B cell (primary cell): ENCODE measurements around the gene MICAL3.

Experiments
- CTCF ChIP-seq: fragments of 200-600 bp; IDR thresholded peaks from one replicate; pipeline ENCODE4 v1.8.0; 2022; ENCODE audit warnings: antibody characterized with exemption, mild to moderate bottlenecking
- EZH2 ChIP-seq: IDR thresholded peaks from 2 replicates; pipeline ENCODE4 v1.6.1; 2012; ENCODE audit warnings: borderline replicate concordance, low read depth, mild to moderate bottlenecking, moderate library complexity, low read length; ENCODE audit not compliant: insufficient read depth, poor library complexity, severe bottlenecking

GRCh38 chr22:18062421-18062820 lies 38.1 kb upstream of the MICAL3 start:
- TF ChIP-seq CTCF (no peak), EZH2 (no peak)
